ENCODE measurements around the gene RPL41.

The RPL41 gene

DNA sequence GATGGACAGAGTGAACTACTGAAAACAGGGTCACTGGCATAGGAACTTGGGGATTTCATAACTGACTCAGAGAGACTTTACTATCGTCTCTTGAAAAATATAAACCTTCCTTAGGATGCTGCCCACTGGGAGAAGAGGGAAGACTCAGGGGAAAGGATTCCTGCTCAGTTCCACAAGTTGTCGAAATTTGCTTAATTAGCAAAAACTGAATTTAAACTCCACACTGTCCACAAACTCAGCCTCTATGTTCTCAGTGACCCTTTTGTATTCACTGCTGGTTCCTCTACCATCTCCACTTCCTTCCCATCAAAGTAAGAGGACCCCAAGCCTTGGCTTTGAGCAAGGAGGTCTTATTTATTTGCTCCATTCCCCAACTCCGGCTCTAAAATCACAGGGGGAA lies 28.8 kb downstream of the RPL41 start:
- Histone ChIP-seq H3K9me3 (ENCODE audit: control insufficient read depth, low read length) (no peaks in the 10 kb centered on the region), H2AFZ (no peak overlapping the region), H3K36me3 (ENCODE audit: control insufficient read depth, insufficient read depth, low read length) (no peaks in the 10 kb centered on the region), H3K4me3 (ENCODE audit: low read depth, low read length) (no peak overlapping the region), H3K9ac (no peak overlapping the region), H3K4me2 (ENCODE audit: low read length) (no peak overlapping the region), H3K27me3 (ENCODE audit: control insufficient read depth, insufficient read depth, low read length) (no peaks in the 10 kb centered on the region), H3K27ac (no peak overlapping the region), H3K79me2 (no peaks in the 10 kb centered on the region), H3K4me1 (peaks cover 11% of the 10 kb centered on the region)
- TF ChIP-seq, protein P1, sequence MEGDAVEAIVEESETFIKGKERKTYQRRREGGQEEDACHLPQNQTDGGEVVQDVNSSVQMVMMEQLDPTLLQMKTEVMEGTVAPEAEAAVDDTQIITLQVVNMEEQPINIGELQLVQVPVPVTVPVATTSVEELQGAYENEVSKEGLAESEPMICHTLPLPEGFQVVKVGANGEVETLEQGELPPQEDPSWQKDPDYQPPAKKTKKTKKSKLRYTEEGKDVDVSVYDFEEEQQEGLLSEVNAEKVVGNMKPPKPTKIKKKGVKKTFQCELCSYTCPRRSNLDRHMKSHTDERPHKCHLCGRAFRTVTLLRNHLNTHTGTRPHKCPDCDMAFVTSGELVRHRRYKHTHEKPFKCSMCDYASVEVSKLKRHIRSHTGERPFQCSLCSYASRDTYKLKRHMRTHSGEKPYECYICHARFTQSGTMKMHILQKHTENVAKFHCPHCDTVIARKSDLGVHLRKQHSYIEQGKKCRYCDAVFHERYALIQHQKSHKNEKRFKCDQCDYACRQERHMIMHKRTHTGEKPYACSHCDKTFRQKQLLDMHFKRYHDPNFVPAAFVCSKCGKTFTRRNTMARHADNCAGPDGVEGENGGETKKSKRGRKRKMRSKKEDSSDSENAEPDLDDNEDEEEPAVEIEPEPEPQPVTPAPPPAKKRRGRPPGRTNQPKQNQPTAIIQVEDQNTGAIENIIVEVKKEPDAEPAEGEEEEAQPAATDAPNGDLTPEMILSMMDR (IDR thresholded peaks at IDR 0.05): no peak

DNA sequence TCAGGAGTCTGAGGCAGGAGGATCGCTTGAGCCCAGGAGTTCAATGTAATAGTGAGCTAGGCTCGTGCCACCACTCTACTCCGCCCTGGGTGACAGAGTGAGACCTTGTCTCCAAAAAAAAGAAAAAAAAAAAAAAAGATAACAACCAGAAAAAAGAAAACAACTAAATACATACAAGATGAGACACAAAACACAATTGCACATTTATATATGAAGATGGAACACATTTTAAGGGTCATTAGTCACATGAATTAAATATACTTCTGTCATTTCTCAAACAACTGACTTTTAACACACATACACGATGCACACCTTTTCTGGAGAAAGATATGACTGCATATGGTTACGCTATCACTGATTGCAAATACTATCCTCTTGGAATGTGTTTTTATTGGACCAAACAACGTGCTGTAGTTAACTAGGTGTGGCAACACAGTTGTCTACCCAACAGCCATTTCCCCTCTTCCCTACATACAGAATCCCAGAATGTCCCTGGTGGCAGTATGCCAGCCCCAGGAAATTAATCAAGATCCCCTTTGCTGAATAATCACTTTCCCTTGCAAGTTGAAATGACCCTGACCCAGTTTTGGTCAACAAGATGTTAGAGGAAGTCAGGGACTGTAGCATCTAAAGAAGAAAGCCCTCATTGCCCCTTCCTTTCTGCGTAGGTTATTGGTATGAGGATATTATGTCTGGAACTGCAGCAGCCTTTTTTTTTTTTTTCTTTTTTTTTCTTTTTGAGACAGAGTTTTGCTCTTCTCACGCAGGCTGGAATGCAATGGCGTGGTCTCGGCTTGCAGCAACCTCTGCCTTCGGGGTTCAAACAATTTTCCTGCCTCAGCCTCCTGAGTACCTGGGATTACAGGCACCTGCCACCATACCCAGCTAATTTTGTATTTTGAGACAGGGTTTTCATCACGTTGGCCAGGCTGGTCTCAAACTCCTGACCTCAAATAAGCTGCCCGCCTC lies 30.3 kb downstream of the RPL41 start:
- Histone ChIP-seq H3K4me2 (ENCODE audit: low read length) (peak overlapping the region; percentile 14), H3K27ac (peak overlapping the region; percentile 75), H3K9me3 (ENCODE audit: control insufficient read depth, low read length) (no peaks in the 10 kb centered on the region), H3K4me1 (peaks cover 16% of the 10 kb centered on the region), H3K9ac (no peak overlapping the region), H2AFZ (peak overlapping the region; percentile 54), H3K27me3 (ENCODE audit: control insufficient read depth, insufficient read depth, low read length) (no peaks in the 10 kb centered on the region), H3K79me2 (no peaks in the 10 kb centered on the region), H3K4me3 (ENCODE audit: low read depth, low read length) (peak overlapping the region; percentile 14), H3K36me3 (ENCODE audit: control insufficient read depth, insufficient read depth, low read length) (no peaks in the 10 kb centered on the region)
- TF ChIP-seq, protein P1 (IDR thresholded peaks at IDR 0.05): no peak

DNA sequence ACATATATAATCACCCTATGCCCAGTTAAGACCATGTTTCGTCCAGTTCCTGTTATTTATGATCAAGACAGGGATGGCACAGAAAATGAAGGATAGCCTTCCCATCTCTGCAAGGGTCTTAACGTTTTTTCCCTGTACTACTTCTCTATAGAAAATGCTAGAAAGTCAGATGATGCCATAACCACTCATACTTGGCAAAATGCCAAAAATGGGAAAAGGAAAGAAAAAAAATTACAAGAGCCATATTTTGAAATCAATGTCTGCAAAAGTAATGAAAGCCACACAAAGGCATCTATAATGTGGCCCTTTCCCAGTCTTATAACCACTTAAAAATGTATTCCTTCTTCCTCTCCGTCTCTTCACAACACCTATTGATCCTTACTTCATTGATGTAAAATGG lies 34.1 kb downstream of the RPL41 start:
- TF ChIP-seq, protein P1 (IDR thresholded peaks at IDR 0.05): no peak
- no peak overlapping the region for H3K4me2 ChIP-seq (ENCODE audit: low read length)
- peaks cover 21% of the 10 kb centered on the region for H3K4me1 ChIP-seq
- no peak overlapping the region for H3K27ac ChIP-seq
- H3K4me3 ChIP-seq (ENCODE audit: low read depth, low read length): no peak overlapping the region
- H3K27me3 ChIP-seq (ENCODE audit: control insufficient read depth, insufficient read depth, low read length): no peaks in the 10 kb centered on the region
- no peak overlapping the region for H2AFZ ChIP-seq
- H3K79me2 ChIP-seq: no peaks in the 10 kb centered on the region
- H3K9me3 ChIP-seq (ENCODE audit: control insufficient read depth, low read length): no peaks in the 10 kb centered on the region
- H3K9ac ChIP-seq: no peak overlapping the region
- no peaks in the 10 kb centered on the region for H3K36me3 ChIP-seq (ENCODE audit: control insufficient read depth, insufficient read depth, low read length)

GRCh38 chr12:56151672-56152131 lies 35.3 kb downstream of the RPL41 start:
- H3K27me3 ChIP-seq (ENCODE audit: control insufficient read depth, insufficient read depth, low read length): no peaks in the 10 kb centered on the region
- TF ChIP-seq, protein P1 (IDR thresholded peaks at IDR 0.05): peak; percentile 58
- H3K4me2 ChIP-seq (ENCODE audit: low read length): peak overlapping the region; percentile 83

More at GRCh38 chr12:56151672-56152131, 35.3 kb downstream of the RPL41 start:
- peak overlapping the region; percentile 95 for H3K27ac ChIP-seq
- H3K4me1 ChIP-seq: peaks cover 18% of the 10 kb centered on the region
- H3K36me3 ChIP-seq (ENCODE audit: control insufficient read depth, insufficient read depth, low read length): no peaks in the 10 kb centered on the region
- no peaks in the 10 kb centered on the region for H3K79me2 ChIP-seq
- peak overlapping the region; percentile 82 for H3K4me3 ChIP-seq (ENCODE audit: low read depth, low read length)
- peak overlapping the region; percentile 85 for H3K9ac ChIP-seq
- H2AFZ ChIP-seq: peak overlapping the region; percentile 88
- no peaks in the 10 kb centered on the region for H3K9me3 ChIP-seq (ENCODE audit: control insufficient read depth, low read length)
